ENCODE results near the gene UBALD1.

DNA sequence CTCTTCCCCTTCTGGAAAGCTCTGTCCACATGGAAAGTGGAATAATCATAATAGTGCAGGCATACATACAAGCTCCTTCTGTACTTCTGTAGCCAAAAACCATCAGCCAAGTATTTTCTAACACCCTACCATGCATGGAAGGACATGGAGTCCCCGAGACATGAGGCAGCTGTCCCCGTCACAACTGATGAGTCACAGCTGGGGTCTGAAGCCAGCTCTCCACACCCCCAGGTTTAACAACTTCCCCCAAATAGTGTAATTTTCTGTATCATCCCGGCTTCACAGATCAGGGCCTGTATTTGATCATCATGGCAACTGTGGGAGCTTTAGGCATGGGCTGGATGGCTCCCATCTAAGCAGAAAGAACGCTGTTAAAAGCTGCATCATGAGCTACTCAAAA lies 42.0 kb downstream of the UBALD1 start:
- no peak for TF ChIP-seq EZH2 (IDR thresholded peaks at IDR 0.05; ENCODE audit: low read length, unreplicated experiment)
- TF ChIP-seq, protein P1, sequence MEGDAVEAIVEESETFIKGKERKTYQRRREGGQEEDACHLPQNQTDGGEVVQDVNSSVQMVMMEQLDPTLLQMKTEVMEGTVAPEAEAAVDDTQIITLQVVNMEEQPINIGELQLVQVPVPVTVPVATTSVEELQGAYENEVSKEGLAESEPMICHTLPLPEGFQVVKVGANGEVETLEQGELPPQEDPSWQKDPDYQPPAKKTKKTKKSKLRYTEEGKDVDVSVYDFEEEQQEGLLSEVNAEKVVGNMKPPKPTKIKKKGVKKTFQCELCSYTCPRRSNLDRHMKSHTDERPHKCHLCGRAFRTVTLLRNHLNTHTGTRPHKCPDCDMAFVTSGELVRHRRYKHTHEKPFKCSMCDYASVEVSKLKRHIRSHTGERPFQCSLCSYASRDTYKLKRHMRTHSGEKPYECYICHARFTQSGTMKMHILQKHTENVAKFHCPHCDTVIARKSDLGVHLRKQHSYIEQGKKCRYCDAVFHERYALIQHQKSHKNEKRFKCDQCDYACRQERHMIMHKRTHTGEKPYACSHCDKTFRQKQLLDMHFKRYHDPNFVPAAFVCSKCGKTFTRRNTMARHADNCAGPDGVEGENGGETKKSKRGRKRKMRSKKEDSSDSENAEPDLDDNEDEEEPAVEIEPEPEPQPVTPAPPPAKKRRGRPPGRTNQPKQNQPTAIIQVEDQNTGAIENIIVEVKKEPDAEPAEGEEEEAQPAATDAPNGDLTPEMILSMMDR (conservative IDR thresholded peaks at IDR 0.05; ENCODE audit: low read depth, low read length) = no peak
- TF ChIP-seq EZH2phosphoT487 (IDR thresholded peaks at IDR 0.05; ENCODE audit: borderline replicate concordance, low read length) = no peak
